BLaER1 treated with 17β-estradiol and CSF1 and Interleukin-3, amounts not matched to agents 10 nM and 100 nM (cell line): Measurements from ENCODE around the gene LILRA5.
"Not testable (repeated sequence)": the region's sequence is repeated elsewhere in the genome, so short reads cannot be mapped to it uniquely, and the experiment has no call there.

Source experiments
- H3K27ac ChIP-seq, 11 experiments: shearing (Covaris generic); formaldehyde crosslinking; 2 replicates each; pipeline ENCODE4 v1.8.1; 2022
- H3K27me3 ChIP-seq, 11 experiments: shearing (Covaris generic); formaldehyde crosslinking; 2 replicates each; pipeline ENCODE4 v1.8.1; 2022
- H3K36me3 ChIP-seq, 11 experiments: shearing (Covaris generic); formaldehyde crosslinking; 2 replicates each; pipeline ENCODE4 v1.8.1; 2022
- H3K4me1 ChIP-seq, 10 experiments: shearing (Covaris generic); formaldehyde crosslinking; 2 replicates each; pipeline ENCODE4 v1.8.1; 2022
- H3K4me2 ChIP-seq, 11 experiments: shearing (Covaris generic); formaldehyde crosslinking; 2 replicates each; pipeline ENCODE4 v1.8.1; 2022
- H3K4me3 ChIP-seq, 10 experiments: shearing (Covaris generic); formaldehyde crosslinking; 2 replicates each; pipeline ENCODE4 v1.8.1; 2022
- H3K9ac ChIP-seq, 11 experiments: shearing (Covaris generic); formaldehyde crosslinking; 2 replicates each; pipeline ENCODE4 v1.8.1; 2022
- H3K9me3 ChIP-seq, 11 experiments: shearing (Covaris generic); formaldehyde crosslinking; replicated peaks in 1 of 11; 2 replicates each; pipeline ENCODE4 v1.8.1; 2022
- H4K20me1 ChIP-seq, 11 experiments: shearing (Covaris generic); formaldehyde crosslinking; 2 replicates each; pipeline ENCODE4 v1.8.1; 2022
- Cebpa-rat ChIP-seq, 11 experiments: shearing (Covaris generic); IDR thresholded peaks; 2 replicates each; pipeline ENCODE4 v1.8.1; 2022

The LILRA5 gene

DNA sequence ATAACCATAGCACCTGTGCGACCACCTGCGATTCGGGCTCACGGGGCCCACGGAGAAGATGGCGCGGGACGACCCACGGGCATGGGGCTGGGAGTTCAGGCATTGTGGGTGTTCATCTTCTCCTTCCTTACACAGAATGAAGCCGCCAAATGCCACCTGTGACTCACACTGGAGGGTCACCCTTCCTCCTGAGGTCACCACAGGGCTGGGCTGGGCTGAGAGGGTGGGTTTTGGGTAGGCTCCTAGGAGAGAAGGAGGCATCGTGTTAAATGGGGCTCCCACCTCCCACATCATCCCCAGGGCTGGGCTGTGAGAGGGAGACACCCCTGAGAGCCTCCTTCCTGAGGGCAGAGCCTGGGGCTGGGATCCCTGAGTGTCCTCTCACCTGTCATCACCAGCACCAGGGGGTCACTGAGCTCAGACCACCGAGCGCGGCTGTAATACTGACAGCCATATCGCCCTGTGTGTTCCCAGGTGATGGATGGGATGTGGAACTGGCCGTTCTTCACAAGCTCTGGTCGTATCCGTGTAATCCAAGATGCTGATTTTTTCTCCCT lies 33.5 kb downstream of the LILRA5 start:
- TF ChIP-seq Cebpa-rat (IDR thresholded peaks at IDR 0.05): no peak
- peak overlapping the region; percentile 86 to 98 (median 93) for H3K27ac ChIP-seq

DNA sequence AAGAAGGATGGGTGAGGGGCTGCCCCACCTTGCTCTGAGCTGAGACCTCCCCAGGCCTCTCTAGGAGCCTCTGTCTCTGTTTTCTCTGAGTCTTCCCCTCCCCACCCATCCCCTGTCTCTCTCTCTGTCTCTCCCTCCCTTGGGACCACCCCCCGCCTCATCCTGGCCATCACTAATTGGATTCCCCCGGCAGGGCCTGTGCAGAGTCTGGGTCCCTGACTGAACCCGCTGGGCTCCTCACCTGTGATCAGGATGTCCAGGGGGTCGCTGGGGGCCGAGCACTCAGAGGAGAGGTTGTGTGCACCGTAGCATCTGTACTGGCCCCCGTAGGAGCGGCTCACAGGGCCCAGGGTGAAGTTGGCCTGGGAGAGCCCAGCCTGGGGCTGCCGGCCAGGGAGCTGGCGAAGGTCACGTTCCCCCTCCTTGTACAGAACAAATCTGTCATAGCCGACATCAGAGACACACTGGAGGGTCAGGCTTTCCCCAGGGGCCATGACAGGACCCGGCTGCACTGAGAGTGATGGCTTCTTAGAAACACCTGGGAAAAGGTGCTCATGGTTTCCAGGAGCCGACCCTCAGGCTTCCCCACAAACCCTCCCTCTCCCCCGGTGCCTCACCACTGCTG lies 34.3 kb downstream of the LILRA5 start:
- Histone ChIP-seq H3K4me1 (peaks cover 63 to 90% (median 72%) of the 10 kb centered on the region in 10 experiments), H3K4me2 (peak overlapping the region; percentile 89 to 100 (median 99)), H4K20me1 (peaks cover 0 to 35% (median 12%) of the 10 kb centered on the region in 11 experiments; a peak in 10 of 22 replicates), H3K27ac (peak overlapping the region in 8 of 11 experiments; percentile 30 to 98 (median 90); a peak in 13 of 22 replicates), H3K4me3 (peak overlapping the region in 9 of 10 experiments; percentile 14 to 85 (median 80); a peak in 17 of 20 replicates), H3K9ac (peak overlapping the region; percentile 26 to 95 (median 84); a peak in 17 of 22 replicates), H3K36me3 (peaks cover 0 to 67% (median 57%) of the 10 kb centered on the region in 11 experiments; a peak in 16 of 22 replicates)
- not testable (repeated sequence) for H3K27me3 ChIP-seq, H3K9me3 ChIP-seq

More for the DNA sequence above, 33.5 kb downstream of the LILRA5 start:
- H3K9ac ChIP-seq: peak overlapping the region; percentile 78 to 95 (median 85)
- no peaks in the 10 kb centered on the region for H3K9me3 ChIP-seq
- peaks cover 0 to 33% (median 12%) of the 10 kb centered on the region in 11 experiments; a peak in 10 of 22 replicates for H4K20me1 ChIP-seq
- H3K27me3 ChIP-seq: no peaks in the 10 kb centered on the region
- H3K4me3 ChIP-seq: peak overlapping the region; percentile 47 to 85 (median 78)
- H3K36me3 ChIP-seq: peaks cover 0 to 59% (median 50%) of the 10 kb centered on the region in 11 experiments; a peak in 16 of 22 replicates
- H3K4me1 ChIP-seq: peaks cover 71 to 90% (median 77%) of the 10 kb centered on the region in 10 experiments
- peak overlapping the region; percentile 89 to 100 (median 99) for H3K4me2 ChIP-seq

- peak overlapping the region in 6 of 10 experiments; percentile 73 to 85 (median 80); a peak in 11 of 20 replicates for H3K4me3 ChIP-seq
- peak overlapping the region in 8 of 11 experiments; percentile 5 to 88 (median 36); a peak in 10 of 22 replicates for H3K27ac ChIP-seq
- peaks cover 0 to 70% (median 57%) of the 10 kb centered on the region in 11 experiments; a peak in 16 of 22 replicates for H3K36me3 ChIP-seq
- H3K9me3 ChIP-seq, H3K27me3 ChIP-seq: not testable (repeated sequence)
- H3K9ac ChIP-seq: peak overlapping the region in 9 of 11 experiments; percentile 32 to 95 (median 57); a peak in 16 of 22 replicates
- H3K4me2 ChIP-seq: peak overlapping the region; percentile 89 to 100 (median 99)
- H4K20me1 ChIP-seq: peaks cover 0 to 35% (median 12%) of the 10 kb centered on the region in 11 experiments; a peak in 10 of 22 replicates
- peaks cover 63 to 90% (median 68%) of the 10 kb centered on the region in 10 experiments for H3K4me1 ChIP-seq
These were observed 34.9 kb downstream of the LILRA5 start for GRCh38 chr19:54278056-54278455.

- H3K27me3 ChIP-seq: not testable (repeated sequence)
- peak overlapping the region; percentile 89 to 100 (median 99); a peak in 21 of 22 replicates for H3K4me2 ChIP-seq
- H3K27ac ChIP-seq: peak overlapping the region in 4 of 11 experiments; percentile 23 to 88 (median 76); a peak in 6 of 22 replicates
These were observed 35.8 kb downstream of the LILRA5 start for GRCh38 chr19:54277111-54277615.

GRCh38 chr19:54275951-54276350 lies 37.0 kb downstream of the LILRA5 start:
- no peaks in the 10 kb centered on the region for H3K27me3 ChIP-seq
- H3K36me3 ChIP-seq: peaks cover 0 to 70% (median 57%) of the 10 kb centered on the region in 11 experiments; a peak in 16 of 22 replicates
- H3K9ac ChIP-seq: peak overlapping the region in 3 of 11 experiments; percentile 9 to 95 (median 94); a peak in 4 of 22 replicates
- H3K4me1 ChIP-seq: peaks cover 56 to 89% (median 66%) of the 10 kb centered on the region in 10 experiments
- TF ChIP-seq Cebpa-rat (IDR thresholded peaks at IDR 0.05): no peak
- peak overlapping the region in 6 of 11 experiments; percentile 15 to 100 (median 60); a peak in 9 of 22 replicates for H3K4me2 ChIP-seq
- peak overlapping the region in 3 of 11 experiments; percentile 36 to 48 (median 36); a peak in 4 of 22 replicates for H3K27ac ChIP-seq
- no peaks in the 10 kb centered on the region for H3K9me3 ChIP-seq
- peaks cover 0 to 35% (median 12%) of the 10 kb centered on the region in 11 experiments; a peak in 10 of 22 replicates for H4K20me1 ChIP-seq
- peak overlapping the region in 3 of 10 experiments; percentile 26 to 85 (median 80); a peak in 5 of 20 replicates for H3K4me3 ChIP-seq

More at GRCh38 chr19:54277111-54277615, 35.8 kb downstream of the LILRA5 start:
- Histone ChIP-seq H3K4me3 (peak overlapping the region in 4 of 10 experiments; percentile 19 to 85 (median 80); a peak in 7 of 20 replicates), H4K20me1 (peaks cover 0 to 35% (median 12%) of the 10 kb centered on the region in 11 experiments; a peak in 10 of 22 replicates), H3K36me3 (peaks cover 0 to 70% (median 57%) of the 10 kb centered on the region in 11 experiments; a peak in 16 of 22 replicates), H3K9ac (peak overlapping the region in 3 of 11 experiments; percentile 89 to 95 (median 94); a peak in 7 of 22 replicates), H3K4me1 (peaks cover 63 to 90% (median 68%) of the 10 kb centered on the region in 10 experiments)
- H3K9me3 ChIP-seq: not testable (repeated sequence)

- peaks cover 0 to 61% (median 54%) of the 10 kb centered on the region in 11 experiments; a peak in 16 of 22 replicates for H3K36me3 ChIP-seq
- H3K4me1 ChIP-seq: peaks cover 41 to 96% (median 59%) of the 10 kb centered on the region in 10 experiments
- not testable (repeated sequence) for H3K9ac ChIP-seq, H3K4me3 ChIP-seq, H3K9me3 ChIP-seq, H3K27me3 ChIP-seq
- peak overlapping the region in 3 of 11 experiments; percentile 37 to 100 (median 83); a peak in 5 of 22 replicates for H3K4me2 ChIP-seq
- peak overlapping the region in 1 of 11 experiments; percentile 36; a peak in 1 of 22 replicates for H3K27ac ChIP-seq
- peaks cover 0 to 35% (median 12%) of the 10 kb centered on the region in 11 experiments; a peak in 10 of 22 replicates for H4K20me1 ChIP-seq
These were observed 38.5 kb downstream of the LILRA5 start for GRCh38 chr19:54274516-54274915.

- Histone ChIP-seq H3K4me3 (no peak overlapping the region), H3K9me3 (no peaks in the 10 kb centered on the region), H3K36me3 (peaks cover 0 to 54% (median 47%) of the 10 kb centered on the region in 11 experiments; a peak in 16 of 22 replicates), H4K20me1 (peaks cover 0 to 35% (median 12%) of the 10 kb centered on the region in 11 experiments; a peak in 10 of 22 replicates), H3K27ac (peak overlapping the region in 2 of 11 experiments; percentile 27 to 36; a peak in 2 of 22 replicates), H3K4me2 (peak overlapping the region in 4 of 11 experiments; percentile 71 to 100 (median 80); a peak in 7 of 22 replicates), H3K9ac (no peak overlapping the region; a peak in 1 of 22 replicates), H3K4me1 (peaks cover 34 to 89% (median 52%) of the 10 kb centered on the region in 10 experiments), H3K27me3 (no peaks in the 10 kb centered on the region)
- TF ChIP-seq Cebpa-rat (IDR thresholded peaks at IDR 0.05): no peak
These were observed 39.1 kb downstream of the LILRA5 start for GRCh38 chr19:54273821-54274220.

GRCh38 chr19:54272181-54272580 lies 40.8 kb downstream of the LILRA5 start:
- H3K27ac ChIP-seq: peak overlapping the region in 6 of 11 experiments; percentile 38 to 81 (median 66); a peak in 10 of 22 replicates
- H3K36me3 ChIP-seq: peaks cover 0 to 39% (median 31%) of the 10 kb centered on the region in 11 experiments; a peak in 16 of 22 replicates
- H3K27me3 ChIP-seq, H3K9me3 ChIP-seq: not testable (repeated sequence)
- peaks cover 0 to 25% (median 4%) of the 10 kb centered on the region in 11 experiments; a peak in 9 of 22 replicates for H4K20me1 ChIP-seq
- 0 out of 20 replicates have a peak overlapping the region, but pooled peaks of 1 of the 10 experiments have one; percentile 14 for H3K4me3 ChIP-seq
- peak overlapping the region in 4 of 11 experiments; percentile 9 to 68 (median 64); a peak in 7 of 22 replicates for H3K9ac ChIP-seq
- H3K4me1 ChIP-seq: peaks cover 18 to 72% (median 35%) of the 10 kb centered on the region in 10 experiments
- H3K4me2 ChIP-seq: peak overlapping the region; percentile 50 to 100 (median 66)

DNA sequence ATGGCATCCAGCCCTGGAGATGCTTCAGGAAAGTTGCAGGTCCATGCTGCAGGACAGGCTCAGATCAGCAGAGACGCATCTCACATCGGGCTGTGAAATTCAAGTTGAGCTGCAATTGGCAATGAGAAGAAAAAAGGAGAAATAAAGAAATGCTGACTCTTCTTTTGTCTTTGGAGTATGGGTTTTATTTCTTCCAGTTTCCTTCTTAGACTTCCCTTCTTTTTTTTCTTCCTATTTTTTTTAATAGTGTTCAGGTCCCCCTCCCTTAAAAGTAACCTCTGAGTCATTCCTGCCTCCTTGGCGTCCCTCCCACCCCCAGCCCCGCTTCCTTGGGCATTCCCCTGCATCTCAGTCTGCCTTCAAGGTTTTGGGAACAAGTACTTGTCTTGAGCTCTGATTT lies 41.4 kb downstream of the LILRA5 start:
- H3K9me3 ChIP-seq, H3K27me3 ChIP-seq: not testable (repeated sequence)
- Histone ChIP-seq H3K4me3 (0 out of 20 replicates have a peak overlapping the region, but pooled peaks of 1 of the 10 experiments have one; percentile 14), H4K20me1 (peaks cover 0 to 19% (median 4%) of the 10 kb centered on the region in 11 experiments; a peak in 9 of 22 replicates), H3K27ac (peak overlapping the region in 6 of 11 experiments; percentile 38 to 81 (median 72); a peak in 10 of 22 replicates), H3K36me3 (peaks cover 0 to 33% (median 25%) of the 10 kb centered on the region in 11 experiments; a peak in 16 of 22 replicates), H3K4me2 (peak overlapping the region in 9 of 11 experiments; percentile 50 to 100 (median 77); a peak in 15 of 22 replicates), H3K4me1 (peaks cover 15 to 69% (median 29%) of the 10 kb centered on the region in 10 experiments), H3K9ac (peak overlapping the region in 4 of 11 experiments; percentile 47 to 70 (median 64); a peak in 8 of 22 replicates)
